ENCODE data around the gene SFTA2.
A peak's percentile ranks its signal among the peaks of the same experiment; 100 is the strongest.

Gene SFTA2

GRCh38 chr6:30889921-30890645, 41.9 kb downstream of the SFTA2 start:
- no peak for TF ChIP-seq CTCF (conservative IDR thresholded peaks at IDR 0.05; ENCODE audit: low read length)
- H3K4me3 ChIP-seq (ENCODE audit: low read length) = no peak overlapping the region
- no peak for DNase-seq (ENCODE audit: low read depth)

GRCh38 chr6:30889496-30889885, 42.5 kb downstream of the SFTA2 start:
- no peak for DNase-seq (ENCODE audit: low read depth)
- no peak for TF ChIP-seq CTCF (conservative IDR thresholded peaks at IDR 0.05; ENCODE audit: low read length)
- H3K4me3 ChIP-seq (ENCODE audit: low read length) = no peak overlapping the region

- TF ChIP-seq CTCF (conservative IDR thresholded peaks at IDR 0.05; ENCODE audit: low read length) = no peak
- DNase-seq (ENCODE audit: low read depth) = no peak
- H3K4me3 ChIP-seq (ENCODE audit: low read length) = no peak overlapping the region
Observed at GRCh38 chr6:30888816-30889495, 43.0 kb downstream of the SFTA2 start.

- DNase-seq (ENCODE audit: low read depth) = peak; percentile 35
- no peak for TF ChIP-seq CTCF (conservative IDR thresholded peaks at IDR 0.05; ENCODE audit: low read length)
- H3K4me3 ChIP-seq (ENCODE audit: low read length) = no peak overlapping the region
Observed at GRCh38 chr6:30887901-30888815, 43.8 kb downstream of the SFTA2 start.

GRCh38 chr6:30886897-30887255, 45.1 kb downstream of the SFTA2 start:
- TF ChIP-seq CTCF (conservative IDR thresholded peaks at IDR 0.05; ENCODE audit: low read length) = no peak
- no peak overlapping the region for H3K4me3 ChIP-seq (ENCODE audit: low read length)
- DNase-seq (ENCODE audit: low read depth) = no peak

- peak; percentile 75 for DNase-seq (ENCODE audit: low read depth)
- H3K4me3 ChIP-seq (ENCODE audit: low read length) = peak overlapping the region; percentile 78
- no peak for TF ChIP-seq CTCF (conservative IDR thresholded peaks at IDR 0.05; ENCODE audit: low read length)
Observed at GRCh38 chr6:30885999-30886896, 45.7 kb downstream of the SFTA2 start.
